Fibroblast of skin of right quadriceps (primary cell): ENCODE measurements around the gene USP40.

Source experiments
- DNase-seq: peaks from one replicate; pipeline ENCODE4 v3.0.0-alpha.2; 2013

Gene USP40

GRCh38 chr2:233551491-233551890, 15.1 kb downstream of the USP40 start:
- DNase-seq: no peak

- DNase-seq: no peak
Measured at GRCh38 chr2:233546774-233547173, 19.8 kb downstream of the USP40 start.

DNA sequence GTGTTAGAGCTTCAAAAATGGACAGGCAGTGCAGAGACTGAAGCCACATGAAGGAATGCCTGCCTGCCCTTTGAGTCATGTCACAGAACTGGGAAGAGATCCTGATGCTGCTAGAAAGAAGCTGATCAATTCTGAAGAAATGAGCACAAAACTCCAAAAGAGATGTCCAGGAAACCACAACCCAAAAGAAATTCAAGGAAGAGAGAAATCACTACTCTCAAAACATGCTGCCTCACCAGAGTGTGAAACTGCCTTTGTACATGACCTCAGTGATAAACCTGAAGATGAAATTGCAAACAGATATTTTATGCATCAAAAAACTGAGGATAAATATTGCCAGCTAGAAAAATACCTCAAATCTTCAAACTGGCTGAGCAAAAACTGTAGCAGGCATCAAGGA, 20.5 kb downstream of the USP40 start:
- no peak for DNase-seq

DNA sequence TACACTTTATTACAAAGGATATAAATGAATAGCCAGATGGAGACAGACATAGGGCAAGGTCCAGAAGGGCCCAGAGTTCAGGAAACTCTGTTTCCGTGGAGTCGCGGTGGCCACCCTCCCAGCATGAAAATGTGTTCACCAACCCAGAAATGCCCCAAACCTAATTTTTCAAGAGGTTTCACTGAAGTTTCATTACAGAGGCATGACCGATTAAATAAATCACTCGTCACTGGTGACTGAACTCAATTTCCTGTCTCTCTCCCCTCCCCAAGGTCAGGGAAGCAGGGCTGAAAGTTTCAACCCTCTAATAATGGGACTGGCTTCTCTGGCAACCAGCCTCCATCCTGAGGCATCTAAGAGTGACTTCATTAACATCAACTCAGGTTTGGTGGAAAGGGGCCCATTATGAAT, 22.4 kb downstream of the USP40 start:
- peak; percentile 51 for DNase-seq

GRCh38 chr2:233542507-233542906, 24.1 kb downstream of the USP40 start:
- peak; percentile 74 for DNase-seq

GRCh38 chr2:233538741-233539140, 27.8 kb downstream of the USP40 start:
- no peak for DNase-seq

GRCh38 chr2:233535271-233535670, 31.3 kb downstream of the USP40 start:
- no peak for DNase-seq

DNA sequence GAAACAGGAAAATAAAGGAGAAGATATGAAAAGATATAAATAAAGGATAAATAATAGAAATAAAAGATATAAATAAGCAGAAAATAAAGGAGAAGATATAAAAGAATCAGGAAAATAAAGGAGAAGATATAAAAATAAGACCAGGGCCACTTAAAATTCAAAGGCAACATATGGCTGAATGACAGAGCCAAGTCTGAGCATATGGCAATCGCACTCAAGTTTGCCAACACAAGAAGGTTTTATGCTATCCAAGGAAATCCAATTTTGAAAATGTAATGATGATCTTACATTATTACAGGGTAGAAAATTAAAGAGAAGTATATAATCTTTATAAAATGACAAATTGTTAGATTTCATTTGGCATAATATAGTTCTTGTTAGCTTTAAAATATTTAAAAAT, 33.6 kb downstream of the USP40 start:
- DNase-seq: no peak

DNA sequence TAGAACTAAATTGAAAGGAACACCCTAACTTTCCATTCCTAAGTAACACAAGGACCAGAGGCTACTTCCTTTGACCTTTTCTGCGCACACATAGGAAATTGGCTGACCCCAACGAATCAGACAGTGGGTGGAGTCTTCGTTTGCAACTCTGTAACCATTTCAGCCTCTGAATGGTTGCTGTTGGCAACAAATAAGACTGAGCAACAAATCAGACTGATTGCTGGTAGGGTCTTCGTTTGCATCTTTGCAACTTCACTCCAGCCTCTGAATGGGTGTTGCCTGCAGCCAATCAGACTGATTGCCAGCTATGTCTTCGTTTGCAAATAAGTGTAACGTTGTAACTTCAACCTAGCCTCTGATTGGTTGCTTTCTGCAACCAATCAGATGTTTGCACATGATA, 34.6 kb downstream of the USP40 start:
- no peak for DNase-seq

DNA sequence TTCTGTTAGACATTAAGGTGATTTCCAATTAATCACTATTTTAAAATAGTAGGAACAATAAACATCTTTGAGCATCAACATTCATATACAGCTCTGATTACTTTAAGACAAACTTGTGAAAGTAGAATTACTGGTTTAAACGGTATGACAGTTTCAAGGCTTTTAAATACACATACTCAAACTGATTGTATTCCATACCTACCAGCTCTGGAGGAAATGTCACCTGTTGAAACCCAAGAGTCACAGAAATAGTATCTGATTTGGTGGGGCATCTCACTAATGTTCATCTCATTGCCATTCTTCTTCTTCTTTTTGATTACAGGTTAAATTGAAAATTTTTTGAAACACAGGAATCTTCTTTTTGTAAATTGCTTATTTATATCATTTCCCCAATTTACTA, 36.2 kb downstream of the USP40 start:
- DNase-seq: no peak

DNA sequence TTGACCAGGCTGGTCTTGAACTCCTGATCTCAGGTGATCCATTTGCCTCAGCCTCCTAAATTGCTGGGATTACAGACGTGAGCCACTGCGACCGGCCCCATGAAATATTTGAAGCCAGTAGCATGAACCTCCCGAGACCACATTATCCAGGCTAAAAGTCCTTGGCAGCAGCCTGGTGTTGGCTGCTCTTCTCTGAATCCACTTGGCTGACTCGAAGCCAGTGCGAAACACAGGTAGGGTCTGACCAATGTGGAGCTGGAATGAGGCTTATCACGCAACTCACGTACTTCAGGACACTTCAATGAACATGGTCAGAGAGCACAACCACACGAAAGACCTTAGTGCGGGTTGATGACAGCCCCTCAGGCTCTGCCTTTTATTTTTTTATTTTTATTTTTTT, 38.4 kb downstream of the USP40 start:
- DNase-seq: no peak

DNA sequence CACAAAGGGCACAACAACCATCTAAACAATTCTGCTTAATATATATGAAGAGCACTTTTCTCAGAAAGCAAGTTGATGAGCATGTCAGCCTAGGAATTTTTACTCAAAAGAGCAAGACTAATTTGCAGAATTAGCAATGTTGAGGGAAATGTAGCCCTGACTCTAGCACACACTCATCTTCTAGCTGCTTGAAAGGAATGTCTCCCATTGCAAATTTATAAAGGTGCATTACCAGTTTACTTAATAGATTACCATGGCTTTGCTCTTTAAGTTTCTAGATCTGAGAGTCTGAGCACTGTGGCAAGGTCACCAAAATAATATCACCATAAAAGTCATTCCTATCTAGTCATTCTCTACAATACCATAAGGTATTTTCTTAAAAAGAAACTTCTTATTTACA, 40.8 kb downstream of the USP40 start:
- no peak for DNase-seq

- DNase-seq: no peak
Measured at GRCh38 chr2:233519787-233520611, 46.6 kb downstream of the USP40 start.

- DNase-seq: no peak
Measured at GRCh38 chr2:233513953-233514655, 52.5 kb downstream of the USP40 start.

DNA sequence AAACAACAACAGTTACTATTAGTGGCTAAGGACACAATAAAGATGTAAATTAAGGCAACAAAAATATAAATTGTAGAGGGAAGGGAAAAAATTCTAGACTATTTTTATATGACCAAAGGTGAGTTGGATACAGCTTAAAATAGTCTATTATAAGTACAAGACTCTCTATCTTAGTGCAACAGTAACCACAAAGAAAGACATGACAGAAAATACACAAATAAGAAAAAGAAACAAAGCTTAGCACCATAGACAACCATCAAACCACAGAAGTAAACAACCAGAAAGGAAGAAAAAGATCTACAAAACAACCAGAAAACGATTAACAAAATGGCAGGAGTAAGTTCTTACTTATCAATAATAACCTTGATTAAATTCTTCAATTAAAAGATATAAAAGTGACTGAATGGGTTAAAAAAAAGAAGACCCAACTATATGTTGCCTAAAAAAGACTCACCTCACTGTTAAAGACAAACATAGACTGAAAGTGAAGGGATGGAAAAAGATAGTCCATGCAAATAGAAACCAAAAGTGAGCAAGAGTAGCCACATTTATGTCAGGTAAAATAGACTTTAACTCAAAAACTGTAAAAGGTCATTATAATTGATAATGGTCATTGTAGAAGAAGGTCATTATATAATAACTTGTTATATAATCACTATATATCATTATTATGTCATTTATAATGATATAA, 62.5 kb downstream of the USP40 start:
- no peak for DNase-seq

- DNase-seq: no peak
Measured at GRCh38 chr2:233503481-233503880, 63.1 kb downstream of the USP40 start.

DNA sequence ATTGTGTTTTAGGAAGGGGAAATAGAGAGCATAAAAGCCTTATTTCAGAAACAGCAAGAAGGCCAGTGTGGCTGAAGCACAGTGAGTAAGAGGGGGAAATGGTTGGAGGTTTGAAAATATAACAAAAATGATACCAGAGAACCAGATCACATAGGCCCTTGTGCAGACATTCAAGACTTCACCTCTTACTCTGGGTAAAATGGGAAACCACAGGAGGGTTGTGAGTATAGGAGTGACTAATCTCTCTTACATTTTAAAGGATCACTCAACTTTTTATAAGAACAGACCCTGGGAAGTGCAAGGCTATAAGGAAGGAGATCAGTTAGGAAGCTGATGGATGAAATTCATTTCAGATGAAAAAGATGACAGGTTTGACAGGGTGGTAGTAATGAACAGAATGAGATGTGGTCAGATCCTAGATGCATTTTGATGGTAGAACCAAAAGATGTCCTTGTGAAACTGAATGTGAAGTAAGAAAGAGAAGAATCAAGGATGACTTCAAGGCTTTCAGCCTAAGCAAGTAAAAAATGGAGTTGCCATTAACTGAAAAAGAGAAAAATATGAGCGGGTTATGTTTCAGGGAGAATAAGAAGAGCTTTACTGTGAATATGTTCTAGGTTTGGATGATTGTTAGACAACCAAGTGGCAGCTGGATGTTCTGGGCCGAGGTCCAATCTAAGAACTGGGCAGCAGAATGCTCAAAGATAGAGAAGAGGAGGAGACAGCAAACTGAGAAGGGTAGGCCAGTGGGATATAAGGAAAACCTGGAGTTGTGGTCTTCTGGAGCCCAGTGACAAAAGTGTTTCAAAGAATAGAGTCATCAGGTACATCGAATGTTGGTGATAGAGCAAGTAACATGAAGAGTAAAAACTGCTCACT, 65.1 kb downstream of the USP40 start:
- peak; percentile 66 for DNase-seq

DNA sequence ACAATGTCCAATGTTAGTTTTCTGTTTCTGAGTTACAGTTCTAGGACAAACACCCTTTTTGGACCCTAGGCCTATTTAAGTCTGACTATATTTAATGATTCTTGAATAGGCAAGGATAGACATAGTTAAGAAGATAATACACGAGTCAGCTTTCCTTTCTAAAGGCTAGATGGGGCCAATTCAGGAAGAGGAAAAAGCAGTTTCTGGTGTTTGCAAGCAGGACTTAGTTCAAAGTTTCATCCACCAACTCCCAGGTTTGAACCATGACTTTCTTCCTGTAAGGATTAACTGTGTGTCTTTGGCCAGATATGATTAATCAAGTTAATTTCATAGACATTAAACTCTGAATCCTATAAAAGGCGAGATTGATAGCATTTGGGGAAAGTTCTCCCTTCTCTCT, 66.7 kb downstream of the USP40 start:
- no peak for DNase-seq

GRCh38 chr2:233498126-233498525, 68.5 kb downstream of the USP40 start:
- DNase-seq: no peak

DNA sequence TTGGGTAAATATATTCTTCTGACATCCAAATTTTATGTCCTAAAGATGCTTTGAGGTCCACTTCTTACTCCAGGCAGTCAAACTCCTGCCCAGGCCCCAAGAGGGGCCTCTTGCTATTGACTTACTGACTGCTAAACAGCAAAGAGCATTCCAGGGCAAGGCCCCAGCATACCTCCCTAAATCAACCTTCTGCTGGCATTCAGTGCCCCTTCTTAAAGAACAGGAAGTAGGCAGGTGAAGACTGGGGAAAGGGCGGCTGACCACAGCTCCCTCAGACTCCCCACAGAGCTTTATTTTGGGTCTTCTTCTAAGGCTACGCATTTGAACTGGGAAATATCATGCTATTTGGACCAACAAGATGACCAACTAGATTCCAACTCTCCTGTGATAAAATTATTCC, 68.9 kb downstream of the USP40 start:
- no peak for DNase-seq

DNA sequence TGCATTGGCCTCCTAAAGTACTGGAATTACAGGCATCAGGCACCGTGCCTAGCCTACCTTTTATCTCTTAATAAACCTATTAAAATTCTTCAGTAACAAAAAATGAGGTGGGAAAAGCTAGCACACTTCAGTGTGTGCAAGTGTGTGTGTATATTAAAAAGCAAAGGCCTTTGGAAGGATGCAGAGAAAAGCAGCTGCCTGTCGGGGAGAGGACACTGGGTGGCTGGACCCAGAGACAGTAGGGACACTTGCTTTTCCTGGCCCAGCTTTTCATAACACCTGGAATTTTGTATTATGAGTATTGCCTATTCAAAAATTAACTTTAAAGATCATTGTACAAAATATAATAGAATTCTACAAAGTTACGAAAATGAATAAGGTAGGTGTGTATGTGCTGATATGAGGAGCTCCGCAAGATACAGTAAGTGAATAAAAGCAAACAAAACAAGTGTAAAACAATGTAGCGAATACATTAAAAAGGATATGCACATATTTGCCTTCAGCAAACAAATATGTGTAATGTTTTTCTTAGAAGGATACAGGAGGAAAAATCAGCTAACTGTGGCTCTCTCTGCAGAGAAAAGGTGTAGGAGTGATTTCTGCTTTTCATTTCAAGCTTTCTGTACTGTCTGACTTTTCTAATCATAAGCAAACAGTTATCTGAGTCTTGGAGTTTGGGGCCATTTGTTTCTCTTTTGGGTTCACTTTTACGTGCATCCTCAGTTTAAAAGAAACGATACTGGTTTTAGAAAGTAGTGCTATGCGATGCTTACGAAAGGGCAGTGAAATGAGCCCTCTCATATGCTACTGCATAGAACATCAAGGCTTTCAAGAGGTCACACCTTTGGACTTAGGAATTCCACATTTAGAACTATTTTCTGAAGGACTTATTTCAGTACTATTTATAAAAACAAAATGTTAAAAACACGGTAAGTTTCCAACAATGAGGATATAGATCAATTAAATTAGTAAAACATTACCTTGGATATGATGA, 70.8 kb downstream of the USP40 start:
- DNase-seq: no peak

DNA sequence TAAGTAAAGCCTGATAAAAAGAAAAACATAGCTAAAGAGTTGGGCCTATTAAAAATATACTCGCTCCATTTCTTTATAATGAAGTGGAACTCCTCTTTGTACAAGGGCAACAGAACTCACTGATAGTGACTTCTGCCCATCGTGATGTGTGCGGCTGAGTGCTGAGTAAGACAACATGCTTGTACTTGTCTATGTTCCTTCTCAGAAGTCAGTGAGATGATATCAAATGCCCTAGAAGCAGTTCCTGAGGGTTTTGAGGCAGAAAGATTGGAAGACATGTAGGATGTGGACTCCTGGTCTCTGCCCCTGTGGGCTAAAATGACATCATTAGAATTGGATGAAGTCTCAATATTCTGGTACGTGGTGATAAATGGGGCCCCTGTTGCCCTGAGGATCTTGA, 73.8 kb downstream of the USP40 start:
- no peak for DNase-seq
